ENCODE results near the gene HPS1. TPM values are rescaled to one million over a fixed set of nuclear protein-coding genes. Genes with fewer than 3 reads are reported as not detected.

The HPS1 gene
- total RNA-seq, 1 donor from 2014 or later: 104 TPM

GRCh38 chr10:98408799-98409198, 37.9 kb downstream of the HPS1 start:
- intact Hi-C loops (cut with micrococcal nuclease): no loop called here
- TF ChIP-seq CTCF (IDR thresholded peaks at IDR 0.05): no peak
- no peak for ATAC-seq (ENCODE audit: low read depth)
- POLR2A ChIA-PET: no interaction called here
- CTCF ChIA-PET: no interaction called here
- no peak overlapping the region for H3K4me3 Mint-ChIP-seq
- no peaks in the 10 kb centered on the region for H3K9me3 Mint-ChIP-seq
- peaks cover 4% of the 10 kb centered on the region for H3K4me1 Mint-ChIP-seq
- H3K36me3 Mint-ChIP-seq (ENCODE audit: low read depth): no peaks in the 10 kb centered on the region
- no peaks in the 10 kb centered on the region for H3K27me3 Mint-ChIP-seq
- no peak overlapping the region for H3K27ac Mint-ChIP-seq
- no peak for DNase-seq

GRCh38 chr10:98407744-98408241, 38.9 kb downstream of the HPS1 start:
- H3K4me1 Mint-ChIP-seq: peaks cover 4% of the 10 kb centered on the region

GRCh38 chr10:98407017-98407743, 39.6 kb downstream of the HPS1 start:
- ChIA-PET CTCF (no interaction called here), POLR2A (no interaction called here)
- no peak overlapping the region for H3K27ac Mint-ChIP-seq
- peaks cover 4% of the 10 kb centered on the region for H3K4me1 Mint-ChIP-seq
- H3K27me3 Mint-ChIP-seq: no peaks in the 10 kb centered on the region
- H3K36me3 Mint-ChIP-seq (ENCODE audit: low read depth): no peaks in the 10 kb centered on the region
- intact Hi-C loops (cut with micrococcal nuclease): no loop called here
- DNase-seq: no peak
- no peak for TF ChIP-seq CTCF (IDR thresholded peaks at IDR 0.05)
- no peak overlapping the region for H3K4me3 Mint-ChIP-seq
- no peaks in the 10 kb centered on the region for H3K9me3 Mint-ChIP-seq
- no peak for ATAC-seq (ENCODE audit: low read depth)

More at GRCh38 chr10:98407744-98408241, 38.9 kb downstream of the HPS1 start:
- no peak for TF ChIP-seq CTCF (IDR thresholded peaks at IDR 0.05)
- ChIA-PET CTCF (no interaction called here), POLR2A (no interaction called here)
- no peak for ATAC-seq (ENCODE audit: low read depth)
- Mint-ChIP-seq H3K9me3 (no peaks in the 10 kb centered on the region), H3K27me3 (no peaks in the 10 kb centered on the region), H3K36me3 (ENCODE audit: low read depth) (no peaks in the 10 kb centered on the region), H3K27ac (no peak overlapping the region), H3K4me3 (no peak overlapping the region)
- intact Hi-C loops (cut with micrococcal nuclease): no loop called here
- no peak for DNase-seq

GRCh38 chr10:98405422-98405821, 41.3 kb downstream of the HPS1 start:
- Mint-ChIP-seq H3K27ac (no peak overlapping the region), H3K4me3 (no peak overlapping the region), H3K36me3 (ENCODE audit: low read depth) (no peaks in the 10 kb centered on the region), H3K4me1 (peaks cover 4% of the 10 kb centered on the region), H3K9me3 (no peaks in the 10 kb centered on the region), H3K27me3 (no peaks in the 10 kb centered on the region)
- ATAC-seq (ENCODE audit: low read depth) (no peak), DNase-seq (no peak)
- no peak for TF ChIP-seq CTCF (IDR thresholded peaks at IDR 0.05)
- intact Hi-C loops (cut with micrococcal nuclease): no loop called here
- ChIA-PET POLR2A (no interaction called here), CTCF (interaction anchor here (1.1 kb wide), 1 partner anchor 20 kb away, joined by 3 read pairs; no protein-coding TSS in a partner anchor)

- ChIA-PET POLR2A (no interaction called here), CTCF (interaction anchor here (1.1 kb wide), 1 partner anchor 21 kb away, joined by 3 read pairs; no protein-coding TSS in a partner anchor)
- H3K36me3 Mint-ChIP-seq (ENCODE audit: low read depth): no peaks in the 10 kb centered on the region
- no peaks in the 10 kb centered on the region for H3K27me3 Mint-ChIP-seq
- H3K9me3 Mint-ChIP-seq: no peaks in the 10 kb centered on the region
- H3K4me1 Mint-ChIP-seq: peaks cover 4% of the 10 kb centered on the region
- DNase-seq (no peak), ATAC-seq (ENCODE audit: low read depth) (peak; percentile 31)
- TF ChIP-seq CTCF (IDR thresholded peaks at IDR 0.05): no peak
- H3K27ac Mint-ChIP-seq: peak overlapping the region; percentile 41
- intact Hi-C loops (cut with micrococcal nuclease): no loop called here
- no peak overlapping the region for H3K4me3 Mint-ChIP-seq
Observed at GRCh38 chr10:98404571-98405359, 42.0 kb downstream of the HPS1 start.
